Endothelial cell of umbilical vein (primary cell): Measurements from ENCODE around the gene RAB44. TPM values are rescaled to one million over a fixed set of nuclear protein-coding genes. Genes with fewer than 3 reads are reported as not detected.

ENCODE experiments used
- BruUV-seq: library from RNA; stranded (reverse); fragments of 400-500 nt; replicated peaks from 2 replicates; lab custom pipeline; 2021; lab: Mats Ljungman, UMichigan
- CTCF ChIA-PET: fragments of 300-600, 350-600 bp; sonication (Branson Sonifier 250); formaldehyde crosslinking; loops from one replicate; lab custom pipeline; 2021; ENCODE audit warnings: antibody characterized with exemption, inconsistent platforms; lab: Charles Lee
- POLR2A ChIA-PET: fragments of 300-600, 350-600 bp; sonication (Branson Sonifier 250); formaldehyde crosslinking; loops from one replicate; lab custom pipeline; 2021; ENCODE audit warnings: antibody characterized with exemption, inconsistent platforms; lab: Charles Lee
- DNase-seq: peaks from one replicate; pipeline ENCODE4 v3.0.0-alpha.2; 2011; ENCODE audit warnings: low read depth, low spot score
- FAIRE-seq: peaks from 2 replicates; lab custom pipeline; 2011; peaks lifted over from hg19 to GRCh38; lab: Jason Lieb, UNC
- H2AFZ ChIP-seq: 2 replicates; pipeline ENCODE4 v1.6.0; 2012; ENCODE audit warnings: low read depth, low read length, control low read depth, inconsistent platforms
- H3K27ac ChIP-seq: 2 replicates; pipeline ENCODE4 v1.5.1; 2011; ENCODE audit warnings: low read depth, mild to moderate bottlenecking, control low read depth, low read length, moderate library complexity; ENCODE audit not compliant: insufficient read depth
- H3K27me3 ChIP-seq, 2 experiments: 2 replicates each; pipeline versions ENCODE4 v1.6.0 to v1.6.1; 2011; ENCODE audit warnings: low read length in 2 of 2, mixed read lengths in 1 of 2; ENCODE audit not compliant: control insufficient read depth in 2 of 2, insufficient read depth in 2 of 2
- H3K36me3 ChIP-seq, 2 experiments: 2 replicates in 1 of 2; 3 replicates in 1 of 2; pipeline ENCODE4 v1.5.1; 2011; ENCODE audit warnings: low read length in 2 of 2, mild to moderate bottlenecking in 1 of 2, moderate library complexity in 1 of 2; ENCODE audit not compliant: control insufficient read depth in 2 of 2, insufficient read depth in 2 of 2; ENCODE audit errors: extremely low read depth in 1 of 2
- H3K4me1 ChIP-seq: 3 replicates; pipeline ENCODE4 v1.5.1; 2011; ENCODE audit warnings: mild to moderate bottlenecking, low read length; ENCODE audit not compliant: control insufficient read depth, insufficient read depth; ENCODE audit errors: extremely low read depth
- H3K4me2 ChIP-seq: 2 replicates; pipeline ENCODE4 v1.6.1; 2011; ENCODE audit warnings: low read length, control low read depth, mixed read lengths; ENCODE audit not compliant: insufficient read depth
- H3K4me3 ChIP-seq, 3 experiments: fragments of 200-600 bp in 1 of 3; sonication (generic), shearing (Covaris generic) in 1 of 3; replicated peaks in 1 of 3; 2 replicates each; pipeline ENCODE4 v1.5.1; 2011 to 2016; ENCODE audit warnings: control low read depth in 3 of 3, low read length in 3 of 3, mild to moderate bottlenecking in 2 of 3, inconsistent platforms in 1 of 3, low read depth in 1 of 3, moderate library complexity in 1 of 3; ENCODE audit not compliant: insufficient read depth in 1 of 3
- H3K79me2 ChIP-seq: 2 replicates; pipeline ENCODE4 v1.6.0; 2012; ENCODE audit warnings: low read length, inconsistent platforms; ENCODE audit not compliant: control insufficient read depth, insufficient read depth
- H3K9ac ChIP-seq: replicated peaks from 2 replicates; pipeline ENCODE3; 2011; ENCODE audit warnings: low read length, control low read depth; ENCODE audit not compliant: insufficient read depth; ENCODE audit errors: extremely low read depth
- H3K9me1 ChIP-seq: replicated peaks from 3 replicates; pipeline ENCODE4 v1.6.0; 2011; ENCODE audit warnings: mild to moderate bottlenecking, low read length; ENCODE audit not compliant: control insufficient read depth, insufficient read depth; ENCODE audit errors: extremely low read depth
- H3K9me3 ChIP-seq: replicated peaks from 2 replicates; pipeline ENCODE4 v1.5.1; 2012; ENCODE audit warnings: low read length, inconsistent platforms; ENCODE audit not compliant: control insufficient read depth, insufficient read depth
- H4K20me1 ChIP-seq: replicated peaks from 2 replicates; pipeline ENCODE3; 2011; ENCODE audit warnings: mild to moderate bottlenecking, low read length; ENCODE audit not compliant: control insufficient read depth, insufficient read depth; ENCODE audit errors: extremely low read depth
- CTCF ChIP-seq, 2 donors: IDR thresholded peaks; 1 replicate in 1 of 2; 2 replicates in 1 of 2; pipeline ENCODE4 v1.5.1; 2011; ENCODE audit warnings: low read length in 2 of 2, mild to moderate bottlenecking in 2 of 2, moderate library complexity in 2 of 2, control low read depth in 1 of 2, inconsistent platforms in 1 of 2, low read depth in 1 of 2; ENCODE audit not compliant: insufficient read depth in 1 of 2; ENCODE audit errors: extremely low read depth in 1 of 2
- EZH2 ChIP-seq: IDR thresholded peaks from 2 replicates; pipeline ENCODE4 v1.6.1; 2012; ENCODE audit warnings: borderline replicate concordance, low read depth, mild to moderate bottlenecking, moderate library complexity, low read length, inconsistent platforms; ENCODE audit not compliant: severe bottlenecking
- FOS ChIP-seq: IDR thresholded peaks from 2 replicates; pipeline ENCODE4 v1.6.1; 2011; ENCODE audit warnings: mild to moderate bottlenecking, low read length, moderate library complexity, borderline replicate concordance; ENCODE audit not compliant: insufficient read depth
- JUN ChIP-seq: IDR thresholded peaks from 2 replicates; pipeline ENCODE4 v1.6.1; 2011; ENCODE audit warnings: borderline replicate concordance, low read depth; ENCODE audit not compliant: insufficient read length, insufficient read depth
- MAX ChIP-seq: IDR thresholded peaks from 2 replicates; pipeline ENCODE4 v1.6.1; 2011; ENCODE audit not compliant: insufficient read depth, insufficient read length
- MYC ChIP-seq: IDR thresholded peaks from one replicate; pipeline ENCODE4 v1.6.1; 2011; ENCODE audit warnings: mild to moderate bottlenecking, low read depth, low read length
- POLR2A ChIP-seq: IDR thresholded peaks from 2 replicates; pipeline ENCODE4 v1.6.1; 2012; ENCODE audit warnings: low read depth, mild to moderate bottlenecking, control low read depth, low read length
- POLR2AphosphoS5 ChIP-seq: IDR thresholded peaks from 2 replicates; pipeline ENCODE4 v1.6.1; 2012; ENCODE audit warnings: low read depth, mild to moderate bottlenecking, control low read depth, low read length, moderate library complexity; ENCODE audit not compliant: insufficient read depth
- dilution Hi-C: fragments of 300-500 bp; cut with MboI; formaldehyde crosslinking; loops from one replicate; pipeline ENCODE4 v1.15.0; 2019; ENCODE audit warnings: low sequenced_read_pairs; ENCODE audit not compliant: extremely low pct_ligation_motif_present
- intact Hi-C: fragments of 100-400 bp; cut with micrococcal nuclease; formaldehyde crosslinking; loops from one replicate; pipeline ENCODE4 v1.10.0; 2022
- polyA plus RNA-seq, 4 experiments: library from polyadenylated mRNA; depleted of rRNA in 3 of 4; stranded (reverse) in 3 of 4; unstranded in 1 of 4; fragments of >200 nt; gene quantifications; 2 replicates each; pipeline versions ENCODE4 v1.2.1 to v1.2.3, GENCODE V29; 2011 to 2012; ENCODE audit warnings: missing spikeins in 1 of 4
- total RNA-seq: library from RNA; stranded (reverse); gene quantifications from 2 replicates; pipeline ENCODE4 v1.2.3, GENCODE V29; 2021

RAB44 gene
- total and polyA plus RNA-seq, 2 donors (not counting 3 experiments of a cell fraction or from before 2014, with no cell fraction given), result 0.03 to 0.11 TPM

- Histone ChIP-seq H2AFZ (no peak overlapping the region), H3K27ac (no peak overlapping the region), H3K9me1 (no peaks in the 10 kb centered on the region), H4K20me1 (no peaks in the 10 kb centered on the region), H3K36me3 (no peaks in the 10 kb centered on the region), H3K79me2 (no peaks in the 10 kb centered on the region), H3K4me3 (no peak overlapping the region), H3K4me2 (no peak overlapping the region), H3K9me3 (no peaks in the 10 kb centered on the region), H3K4me1 (no peaks in the 10 kb centered on the region), H3K9ac (no peak overlapping the region), H3K27me3 (peaks cover 0 to 1% of the 10 kb centered on the region in 2 experiments)
- CTCF ChIA-PET, result interaction anchor here (1.1 to 2.8 kb wide), 3 partner anchors 13 to 103 kb away, joined by 3 to 9 read pairs (median 7); no protein-coding TSS in a partner anchor
- no peak for FAIRE-seq
- POLR2A ChIA-PET, result no interaction called here
- BruUV-seq, result no TSS peak
- intact Hi-C loops (no loop called here), dilution Hi-C loops (no loop called here)
- no peak for TF ChIP-seq JUN
- no peak for TF ChIP-seq CTCF (IDR thresholded peaks at IDR 0.05; ENCODE audit: extremely low read depth in 1 of 2, insufficient read depth in 1 of 2, low read depth in 1 of 2, low read length in 2 of 2)
- no peak for TF ChIP-seq POLR2AphosphoS5
- no peak for TF ChIP-seq EZH2
- TF ChIP-seq MAX, result no peak
- TF ChIP-seq FOS, result no peak
- no peak for TF ChIP-seq POLR2A
- TF ChIP-seq MYC, result no peak
- DNase-seq, result no peak
Measured at GRCh38 chr6:36718560-36718959, 20.9 kb downstream of the RAB44 start.
